Measurements from ENCODE around the gene APOC4. TPM values are rescaled to one million over a fixed set of nuclear protein-coding genes. Genes with fewer than 3 reads are reported as not detected.

Gene APOC4
- total RNA-seq, 1 experiment from 2014 or later: not detected

DNA sequence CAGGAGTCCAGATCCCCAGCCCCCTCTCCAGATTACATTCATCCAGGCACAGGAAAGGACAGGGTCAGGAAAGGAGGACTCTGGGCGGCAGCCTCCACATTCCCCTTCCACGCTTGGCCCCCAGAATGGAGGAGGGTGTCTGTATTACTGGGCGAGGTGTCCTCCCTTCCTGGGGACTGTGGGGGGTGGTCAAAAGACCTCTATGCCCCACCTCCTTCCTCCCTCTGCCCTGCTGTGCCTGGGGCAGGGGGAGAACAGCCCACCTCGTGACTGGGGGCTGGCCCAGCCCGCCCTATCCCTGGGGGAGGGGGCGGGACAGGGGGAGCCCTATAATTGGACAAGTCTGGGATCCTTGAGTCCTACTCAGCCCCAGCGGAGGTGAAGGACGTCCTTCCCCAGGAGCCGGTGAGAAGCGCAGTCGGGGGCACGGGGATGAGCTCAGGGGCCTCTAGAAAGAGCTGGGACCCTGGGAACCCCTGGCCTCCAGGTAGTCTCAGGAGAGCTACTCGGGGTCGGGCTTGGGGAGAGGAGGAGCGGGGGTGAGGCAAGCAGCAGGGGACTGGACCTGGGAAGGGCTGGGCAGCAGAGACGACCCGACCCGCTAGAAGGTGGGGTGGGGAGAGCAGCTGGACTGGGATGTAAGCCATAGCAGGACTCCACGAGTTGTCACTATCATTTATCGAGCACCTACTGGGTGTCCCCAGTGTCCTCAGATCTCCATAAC, 36.4 kb upstream of the APOC4 start, which contains the start of gene APOE:
APOE (plus strand) TSS at position 360 of the 724 bp plus-strand sequence. CDS start 829 bp downstream, outside the sequence.
- ChIA-PET CTCF (interaction anchor here (0.5 to 1.5 kb wide), 4 partner anchors 15 to 202 kb away, joined by 3 to 6 read pairs (median 4); partner anchors contain the start of gene TOMM40), POLR2A (interaction anchor here (0.6 to 0.7 kb wide), 2 partner anchors 49 to 115 kb away, joined by 4 to 6 read pairs; no protein-coding TSS in a partner anchor), RAD21 (ENCODE audit: low non-redundant PET in 1 of 2, low total read pairs in 2 of 2, uncharacterized antibody in 2 of 2, unreplicated experiment in 2 of 2) (no interaction called here)
- TF ChIP-seq EZH2 (IDR thresholded peaks at IDR 0.05) (no peak), CBX3 (IDR thresholded peaks at IDR 0.05; ENCODE audit: low read depth) (no peak), FOSL1 (IDR thresholded peaks at IDR 0.05; ENCODE audit: low read depth) (no peak), EZH2phosphoT487 (IDR thresholded peaks at IDR 0.05; ENCODE audit: borderline replicate concordance) (no peak), ELF1 (IDR thresholded peaks at IDR 0.05; ENCODE audit: borderline replicate concordance, low read depth) (no peak), RAD21 (IDR thresholded peaks at IDR 0.05; ENCODE audit: low read depth) (no peak)
- TF ChIP-seq, protein P1, sequence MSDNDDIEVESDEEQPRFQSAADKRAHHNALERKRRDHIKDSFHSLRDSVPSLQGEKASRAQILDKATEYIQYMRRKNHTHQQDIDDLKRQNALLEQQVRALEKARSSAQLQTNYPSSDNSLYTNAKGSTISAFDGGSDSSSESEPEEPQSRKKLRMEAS (IDR thresholded peaks at IDR 0.05): no peak
- TF ChIP-seq, protein P2, sequence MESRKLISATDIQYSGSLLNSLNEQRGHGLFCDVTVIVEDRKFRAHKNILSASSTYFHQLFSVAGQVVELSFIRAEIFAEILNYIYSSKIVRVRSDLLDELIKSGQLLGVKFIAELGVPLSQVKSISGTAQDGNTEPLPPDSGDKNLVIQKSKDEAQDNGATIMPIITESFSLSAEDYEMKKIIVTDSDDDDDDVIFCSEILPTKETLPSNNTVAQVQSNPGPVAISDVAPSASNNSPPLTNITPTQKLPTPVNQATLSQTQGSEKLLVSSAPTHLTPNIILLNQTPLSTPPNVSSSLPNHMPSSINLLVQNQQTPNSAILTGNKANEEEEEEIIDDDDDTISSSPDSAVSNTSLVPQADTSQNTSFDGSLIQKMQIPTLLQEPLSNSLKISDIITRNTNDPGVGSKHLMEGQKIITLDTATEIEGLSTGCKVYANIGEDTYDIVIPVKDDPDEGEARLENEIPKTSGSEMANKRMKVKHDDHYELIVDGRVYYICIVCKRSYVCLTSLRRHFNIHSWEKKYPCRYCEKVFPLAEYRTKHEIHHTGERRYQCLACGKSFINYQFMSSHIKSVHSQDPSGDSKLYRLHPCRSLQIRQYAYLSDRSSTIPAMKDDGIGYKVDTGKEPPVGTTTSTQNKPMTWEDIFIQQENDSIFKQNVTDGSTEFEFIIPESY (IDR thresholded peaks at IDR 0.05; ENCODE audit: extremely low read depth, insufficient replicate concordance, low read length): no peak
- Histone ChIP-seq H3K27me3 (ENCODE audit: insufficient read depth, low read length) (no peaks in the 10 kb centered on the region), H3K36me3 (ENCODE audit: control insufficient read depth in 1 of 2, insufficient read depth in 2 of 2, low read length in 2 of 2) (peaks cover 10 to 21% of the 10 kb centered on the region in 2 experiments; a peak in 3 of 4 replicates), H3K9ac (ENCODE audit: low read length) (no peak within 1 kb of the TSS), H3K27ac (ENCODE audit: low read depth, low read length) (peak within 1 kb of the TSS; percentile 37; the same call in 1 of the 2 replicates), H3K9me2 (ENCODE audit: insufficient read depth) (no peaks in the 10 kb centered on the region), H3K4me1 (ENCODE audit: control insufficient read depth in 1 of 2, insufficient read depth in 2 of 2, low read length in 2 of 2) (peaks cover 10 to 41% of the 10 kb centered on the region in 2 experiments), H3K4me2 (ENCODE audit: low read length) (peak within 1 kb of the TSS; percentile 42), H4K20me1 (ENCODE audit: insufficient read depth) (no peaks in the 10 kb centered on the region), H3K79me2 (ENCODE audit: insufficient read depth, low read length) (no peaks in the 10 kb centered on the region), H2AFZ (ENCODE audit: low read depth, low read length, poor library complexity, severe bottlenecking) (no peak within 1 kb of the TSS), H3K9me3 (ENCODE audit: control insufficient read depth in 1 of 2, insufficient read depth in 1 of 2, low read depth in 1 of 2, low read length in 2 of 2) (no peaks in the 10 kb centered on the region), H3K4me3 (replicated peaks in 1 of 2; ENCODE audit: low read depth in 1 of 2, low read length in 2 of 2) (no peak within 1 kb of the TSS)
- intact Hi-C loops (cut with micrococcal nuclease): no loop called here
- ATAC-seq (no peak), DNase-seq (ENCODE audit: low read depth, low spot score) (no peak)
- BruUV-seq (replicated peaks): no TSS peak

Measured in HCT116 (cell line).